HTR-8/SVneo (cell line): ENCODE data around the gene TNNT3.
A peak's percentile ranks its signal among the peaks of the same experiment; 100 is the strongest.
"Not testable (repeated sequence)": the region's sequence is repeated elsewhere in the genome, so short reads cannot be mapped to it uniquely, and the experiment has no call there.

Source experiments
- DNase-seq: peaks from one replicate; pipeline ENCODE4 v3.0.0; 2011; ENCODE audit warnings: low spot score, mixed read lengths; ENCODE audit not compliant: insufficient read length
- FAIRE-seq: peaks from 2 replicates; lab custom pipeline; 2011; peaks lifted over from hg19 to GRCh38; lab: Jason Lieb, UNC

The TNNT3 gene

DNA sequence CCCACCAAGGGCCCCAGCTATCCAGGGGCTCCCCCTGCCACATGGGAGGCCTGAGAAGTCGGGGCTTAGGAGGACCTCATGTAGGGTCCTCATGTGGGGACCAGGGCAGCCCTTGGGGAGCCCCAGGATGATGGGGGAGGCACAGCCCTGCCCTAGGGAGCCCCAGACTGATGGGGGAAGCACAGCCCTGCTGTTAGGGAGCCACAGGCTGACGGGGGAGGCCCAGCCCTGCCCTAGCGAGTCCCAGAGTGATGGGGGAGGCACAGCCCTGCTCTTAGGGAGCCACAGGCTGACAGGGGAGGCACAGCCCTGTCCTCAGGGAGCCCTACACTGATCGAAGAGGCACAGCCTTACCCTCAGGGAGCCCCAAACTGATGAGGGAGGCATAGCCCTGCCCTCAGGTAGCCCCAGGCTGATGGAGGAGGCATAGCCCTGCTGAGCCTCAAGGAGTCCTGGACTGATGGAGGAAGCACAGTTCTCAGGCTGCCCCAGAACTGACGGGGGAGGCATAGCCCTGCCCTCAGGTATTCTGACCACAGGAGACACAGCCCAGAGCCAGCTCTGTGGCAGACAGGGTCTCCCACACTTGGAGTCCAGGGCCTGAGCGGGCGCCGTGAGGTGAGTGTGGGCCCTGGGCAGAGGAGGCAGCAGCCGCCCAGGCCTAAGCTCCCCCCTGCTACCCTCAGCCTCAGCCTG is 38.6 kb upstream of the TNNT3 start:
- DNase-seq (no peak), FAIRE-seq (no peak)

DNA sequence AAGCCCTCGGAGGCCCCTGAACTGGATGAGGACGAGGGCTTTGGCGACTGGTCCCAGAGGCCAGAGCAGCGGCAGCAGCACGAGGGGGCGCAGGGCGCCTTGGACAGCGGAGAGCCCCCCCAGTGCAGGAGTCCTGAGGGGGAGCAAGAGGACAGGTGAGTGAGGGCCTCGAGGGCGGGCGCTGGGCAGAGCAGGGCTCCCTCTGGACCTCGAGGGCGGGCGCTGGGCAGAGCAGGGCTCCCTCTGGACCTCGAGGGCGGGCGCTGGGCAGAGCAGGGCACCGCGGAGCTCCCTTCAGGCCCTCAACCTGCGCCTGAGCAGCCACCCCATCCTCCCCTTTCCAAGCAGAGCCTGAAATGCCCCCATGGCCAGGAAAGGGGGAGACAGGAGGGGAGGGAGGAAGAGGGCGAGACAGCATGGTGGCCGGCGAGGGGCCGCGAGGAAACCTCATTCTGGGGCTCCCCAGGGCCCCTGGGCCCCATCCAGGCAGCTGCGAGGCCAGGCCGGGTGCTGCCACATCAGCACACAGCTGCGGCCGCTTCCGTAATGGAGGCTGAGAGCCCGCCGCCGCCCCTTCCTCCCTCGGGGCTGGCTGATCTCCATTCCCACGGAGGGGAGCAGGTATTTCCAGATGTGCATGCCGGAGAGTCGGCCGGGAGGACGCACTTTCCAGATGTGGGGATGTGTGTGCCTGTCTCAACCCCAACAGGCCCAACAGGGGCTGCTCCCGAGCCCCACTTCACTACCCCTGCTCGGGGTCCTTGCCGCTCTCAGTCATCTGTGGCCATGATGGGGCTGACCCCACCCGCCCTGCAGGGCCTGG is 37.9 kb upstream of the TNNT3 start:
- FAIRE-seq (no peak), DNase-seq (no peak)

DNA sequence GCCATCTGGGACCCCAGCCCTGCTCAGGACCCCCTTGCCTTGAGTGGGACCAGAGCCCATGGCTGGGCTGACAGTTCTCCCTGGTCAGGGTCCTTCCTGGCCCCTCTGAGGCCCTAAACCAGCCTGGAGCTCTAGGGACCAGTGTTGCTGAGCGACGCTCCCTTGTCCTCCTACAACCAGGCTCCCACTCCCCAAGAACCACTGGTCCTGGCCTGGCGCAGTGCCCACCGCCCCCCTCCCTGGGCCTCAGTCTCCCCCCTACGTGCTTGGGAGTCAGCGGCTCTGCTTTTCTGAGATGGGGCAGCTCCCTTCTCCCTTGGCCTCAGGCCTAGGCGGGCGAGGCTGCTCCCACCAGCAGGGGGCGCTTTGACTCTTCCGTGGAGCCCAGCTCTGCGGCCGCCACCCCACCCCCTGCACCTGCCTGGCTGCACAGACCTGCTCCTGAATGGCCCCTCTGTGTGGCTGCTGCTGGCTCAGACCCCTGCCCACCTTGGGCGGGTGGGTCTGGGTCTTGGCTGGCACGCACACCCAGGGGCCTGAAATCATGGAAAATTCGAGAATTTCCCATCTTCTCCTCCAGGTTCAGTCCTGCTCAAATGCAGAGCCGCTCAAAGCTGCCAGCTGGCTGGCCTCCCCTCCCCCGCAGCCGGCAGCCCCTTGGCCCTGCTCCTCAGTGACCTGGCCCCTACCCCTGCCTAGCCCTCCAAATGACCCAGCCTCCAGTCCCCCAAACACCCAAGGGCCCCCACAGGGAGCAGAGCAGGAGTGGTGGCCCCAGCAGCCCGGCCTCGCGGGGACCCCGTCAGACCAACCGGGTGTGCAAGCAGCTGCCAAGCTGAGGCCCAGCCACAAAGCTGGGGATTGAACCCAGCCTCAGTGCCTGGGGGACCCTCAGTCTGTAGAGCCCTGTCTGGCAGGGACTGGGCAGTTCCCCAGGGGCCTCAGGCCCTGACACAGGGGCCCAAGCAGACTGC is 37.0 kb upstream of the TNNT3 start:
- FAIRE-seq (no peak), DNase-seq (peak; percentile 83)

DNA sequence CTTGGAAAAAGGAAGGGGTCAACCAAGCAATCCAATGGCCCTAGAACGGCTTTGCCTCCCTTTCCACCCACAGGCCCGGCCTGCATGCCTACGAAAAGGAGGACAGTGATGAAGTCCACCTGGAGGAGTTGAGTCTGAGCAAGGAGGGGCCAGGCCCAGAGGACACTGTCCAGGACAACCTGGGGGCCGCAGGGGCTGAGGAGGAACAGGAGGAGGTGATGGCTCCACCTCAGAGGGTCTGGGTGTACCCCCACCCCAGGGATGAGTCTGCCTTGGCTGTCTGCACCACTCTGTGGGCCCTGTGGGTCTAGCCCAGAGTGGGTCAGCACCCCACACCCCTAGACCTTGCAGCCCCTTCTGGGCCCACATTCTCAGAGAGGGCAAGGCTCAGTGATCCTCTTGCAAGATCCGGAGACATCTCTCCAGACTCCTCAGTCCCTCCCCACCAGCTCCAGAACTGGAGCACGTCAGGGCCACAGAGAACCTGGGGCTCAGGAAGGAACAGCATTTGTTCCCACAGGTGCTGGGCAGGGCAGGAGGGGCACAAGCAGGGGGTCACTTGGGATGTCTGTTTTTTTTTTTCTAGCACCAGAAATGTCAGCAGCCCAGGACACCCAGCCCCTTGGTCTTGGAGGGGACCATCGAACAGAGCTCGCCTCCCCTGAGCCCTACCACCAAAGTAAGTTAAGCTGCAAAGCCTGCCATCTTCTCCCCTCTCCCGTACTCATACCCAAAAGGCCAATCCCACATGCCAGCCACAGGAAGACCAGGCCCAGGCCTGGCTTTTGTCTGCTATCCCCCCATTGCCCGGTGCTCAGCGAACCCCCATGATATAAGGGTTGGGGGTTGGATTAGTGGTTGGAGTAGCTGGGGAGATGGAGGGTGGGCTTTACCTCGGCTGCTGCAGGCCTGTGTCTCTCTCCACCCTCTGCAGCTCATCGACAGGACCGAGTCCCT is 35.9 kb upstream of the TNNT3 start:
- no peak for FAIRE-seq
- DNase-seq = no peak

DNA sequence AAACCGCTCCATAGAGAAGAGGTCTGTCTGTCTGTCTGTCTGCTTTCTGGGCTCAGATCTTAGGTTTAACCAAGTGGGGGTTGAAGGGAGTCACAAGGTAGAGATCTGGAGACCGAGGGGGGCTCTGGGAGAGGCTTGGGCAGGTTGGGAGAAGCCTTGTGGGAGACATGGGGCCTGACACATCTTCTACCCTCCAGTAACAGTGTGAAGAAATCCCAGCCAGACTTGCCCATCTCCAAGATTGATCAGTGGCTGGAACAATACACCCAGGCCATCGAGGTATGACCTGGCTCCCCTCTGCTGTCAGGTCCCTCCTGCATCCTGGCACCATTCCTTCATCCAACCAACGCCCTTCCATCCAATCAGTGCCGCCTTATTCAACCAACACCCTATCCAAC is 35.2 kb upstream of the TNNT3 start:
- DNase-seq = no peak
- FAIRE-seq = no peak

DNA sequence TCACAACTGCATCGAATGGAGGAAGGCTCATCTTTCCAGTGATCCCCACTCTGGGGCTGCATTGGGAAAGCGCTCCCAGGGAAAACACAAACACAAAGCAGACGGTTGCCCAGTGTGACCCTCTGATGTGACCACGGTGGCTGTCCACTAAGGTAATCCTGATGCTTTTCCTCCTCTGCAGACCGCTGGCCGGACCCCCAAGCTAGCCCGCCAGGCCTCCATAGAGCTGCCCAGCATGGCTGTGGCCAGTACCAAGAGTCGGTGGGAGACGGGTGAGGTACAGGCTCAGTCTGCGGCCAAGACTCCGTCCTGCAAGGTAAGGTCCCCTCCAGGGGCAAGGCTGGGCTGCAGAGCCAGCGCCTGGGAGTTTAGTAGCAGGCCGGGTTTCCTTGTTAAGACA is 33.0 kb upstream of the TNNT3 start:
- not testable (repeated sequence) for DNase-seq, FAIRE-seq

DNA sequence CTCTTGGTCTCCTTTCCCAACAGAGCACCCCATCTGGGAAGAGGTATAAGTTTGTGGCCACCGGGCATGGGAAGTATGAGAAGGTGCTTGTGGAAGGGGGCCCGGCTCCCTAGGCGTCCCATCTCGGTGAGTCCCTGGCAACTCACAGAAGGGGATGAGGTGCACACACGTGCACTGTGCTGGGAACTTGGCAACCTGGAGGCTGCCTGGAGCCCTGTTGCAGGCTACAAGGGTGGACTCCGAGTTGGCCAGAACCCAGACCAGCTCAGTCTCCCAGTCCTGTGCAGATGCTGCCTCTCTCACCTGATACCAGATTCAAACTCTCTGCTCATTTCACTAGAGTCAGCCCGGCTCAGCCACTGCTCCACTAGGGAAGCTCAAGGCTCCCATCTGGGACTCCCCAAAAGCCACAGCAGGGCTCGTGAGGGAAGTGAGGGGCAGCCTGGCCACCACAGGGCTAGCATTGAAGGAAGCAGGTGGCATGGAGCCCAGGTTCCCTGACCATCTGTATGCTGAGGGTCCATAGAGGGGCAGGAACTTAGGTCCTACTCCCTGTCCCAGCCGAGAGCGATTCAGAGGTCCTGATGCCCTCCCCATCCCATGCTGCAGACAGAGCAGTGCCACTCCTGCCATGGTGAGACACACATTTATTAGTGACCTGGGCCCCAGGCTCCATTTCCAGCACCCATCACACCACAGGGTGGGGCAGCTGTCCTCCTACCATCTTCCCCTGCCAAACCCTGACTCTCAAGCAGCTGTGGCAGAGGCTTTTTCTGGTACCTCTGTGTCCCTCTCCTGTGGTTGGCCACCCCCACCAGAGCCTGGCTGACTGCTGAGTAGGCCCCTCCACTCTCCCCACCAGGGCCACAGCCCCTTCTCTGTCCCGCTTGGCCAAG is 31.8 kb upstream of the TNNT3 start:
- no peak for FAIRE-seq

DNA sequence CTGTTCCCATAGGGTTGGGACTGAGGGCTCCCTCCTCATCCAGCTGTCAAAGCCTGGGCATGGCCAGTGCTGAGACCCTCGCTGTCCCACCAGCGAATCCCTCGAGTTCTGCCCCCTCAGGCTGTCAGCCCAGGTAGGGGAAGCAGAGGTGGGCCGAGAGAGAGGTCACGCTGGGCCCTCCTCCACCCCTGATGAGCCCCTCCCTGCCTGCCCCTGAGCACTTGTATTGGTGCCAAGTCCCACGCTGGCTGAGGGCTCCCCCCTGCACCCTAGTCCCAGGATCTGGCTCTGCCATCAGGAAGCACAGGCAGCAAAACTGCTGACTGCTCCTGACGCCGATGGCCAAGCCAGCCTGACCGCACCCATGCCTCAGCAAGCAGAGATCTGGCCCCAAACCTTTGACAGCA is 31.2 kb upstream of the TNNT3 start:
- DNase-seq = no peak
- FAIRE-seq = no peak

More for the DNA sequence above, 31.8 kb upstream of the TNNT3 start:
- no peak for DNase-seq

DNA sequence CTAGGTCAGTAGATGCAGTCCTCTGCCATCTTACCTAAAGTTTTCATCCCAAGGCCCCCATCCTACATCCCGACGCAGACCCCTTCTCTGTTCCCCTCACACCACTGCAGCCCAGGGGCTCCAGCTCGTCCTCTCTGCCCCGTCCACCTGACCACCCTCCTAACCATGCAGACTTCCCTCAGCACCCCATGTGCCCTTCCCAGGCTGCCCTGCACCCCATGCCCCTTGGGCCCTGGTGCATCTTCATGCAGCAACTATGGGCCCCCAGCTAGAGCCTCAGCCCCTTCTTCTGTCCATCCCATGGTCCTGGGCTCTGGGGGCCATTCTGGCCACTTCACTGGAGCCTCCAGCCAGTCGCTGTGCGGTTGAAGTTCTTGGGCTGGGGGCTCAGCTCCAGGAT is 30.7 kb upstream of the TNNT3 start:
- DNase-seq (no peak), FAIRE-seq (no peak)

DNA sequence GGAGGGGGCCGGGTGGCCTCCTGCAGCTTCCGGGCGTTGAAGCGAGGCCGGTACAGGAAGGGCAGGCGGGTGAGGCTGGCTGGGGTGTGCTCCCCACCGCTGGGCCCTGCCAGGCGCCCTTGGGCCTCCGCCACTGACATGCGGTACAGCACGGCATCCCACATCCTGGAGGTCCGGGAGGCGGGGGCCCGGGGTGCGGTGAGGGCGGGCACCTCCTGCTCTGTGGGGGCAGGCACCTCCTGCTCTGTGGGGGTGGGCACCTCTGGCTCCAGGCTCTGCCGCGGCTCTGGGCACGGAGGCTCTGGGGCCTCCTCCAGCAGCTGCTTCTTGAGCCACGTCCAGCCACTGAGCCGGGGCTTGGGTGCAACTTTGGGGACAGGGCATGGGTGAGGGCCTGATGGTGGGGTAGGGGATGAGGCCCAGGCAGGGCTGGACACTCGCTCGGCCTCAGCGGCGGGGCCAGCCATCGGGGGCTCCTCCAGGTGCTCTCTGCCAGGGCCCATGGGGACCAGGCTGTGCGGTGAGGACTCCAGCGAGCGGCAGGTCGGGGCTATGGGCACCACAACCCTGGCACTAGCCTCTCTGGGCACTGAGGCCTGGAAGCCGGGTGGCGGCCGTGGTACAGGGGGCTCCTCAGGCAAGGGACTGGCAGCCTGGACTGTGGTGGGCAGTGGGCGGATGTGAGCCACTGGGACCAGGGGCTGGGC is 30.1 kb upstream of the TNNT3 start:
- FAIRE-seq (no peak), DNase-seq (no peak)

DNA sequence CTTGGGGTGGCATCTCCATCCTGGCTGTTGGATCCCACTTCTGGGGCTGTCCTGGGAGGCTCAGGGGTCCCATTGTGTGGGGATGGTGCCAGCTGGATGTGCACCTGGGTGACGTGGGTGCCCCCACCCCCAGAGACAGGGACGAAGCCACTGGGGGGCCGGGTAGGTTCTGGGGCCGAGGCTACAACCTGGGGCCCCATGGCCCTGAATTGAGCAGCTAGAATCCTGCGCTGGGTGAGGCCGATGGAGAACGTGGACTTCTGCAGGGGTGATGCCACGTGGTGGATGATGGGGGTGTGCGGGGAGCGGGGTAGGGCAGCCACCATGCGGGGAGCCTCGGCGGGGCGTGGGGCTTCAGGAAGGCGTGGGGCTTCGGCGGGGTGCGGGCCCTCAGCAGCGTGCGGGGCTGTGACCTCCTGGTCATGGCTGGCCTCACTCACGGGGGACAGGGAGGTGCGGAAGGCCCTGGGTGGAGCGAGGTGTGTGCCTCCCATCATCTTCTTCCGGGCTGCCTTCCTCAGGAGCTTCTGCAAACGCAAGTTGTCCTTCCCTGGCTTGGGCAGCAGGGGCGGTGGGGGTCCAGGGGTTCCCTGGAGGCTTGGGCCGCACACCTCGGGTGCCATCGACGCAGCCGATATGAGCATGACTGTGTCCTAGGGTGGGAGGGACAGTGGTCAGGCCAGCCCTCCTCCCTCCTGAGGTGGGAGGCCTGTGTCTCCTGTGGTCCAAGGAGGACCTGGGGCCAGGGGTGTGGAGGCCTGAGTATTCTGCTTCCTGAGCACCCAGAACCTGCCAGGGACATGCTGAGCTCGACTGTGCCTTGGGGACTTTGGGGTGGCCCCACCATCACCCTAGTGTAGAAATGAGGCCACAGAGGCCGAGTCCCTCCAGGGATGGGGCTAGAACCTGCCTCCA is 29.3 kb upstream of the TNNT3 start:
- FAIRE-seq = no peak
- no peak for DNase-seq

DNA sequence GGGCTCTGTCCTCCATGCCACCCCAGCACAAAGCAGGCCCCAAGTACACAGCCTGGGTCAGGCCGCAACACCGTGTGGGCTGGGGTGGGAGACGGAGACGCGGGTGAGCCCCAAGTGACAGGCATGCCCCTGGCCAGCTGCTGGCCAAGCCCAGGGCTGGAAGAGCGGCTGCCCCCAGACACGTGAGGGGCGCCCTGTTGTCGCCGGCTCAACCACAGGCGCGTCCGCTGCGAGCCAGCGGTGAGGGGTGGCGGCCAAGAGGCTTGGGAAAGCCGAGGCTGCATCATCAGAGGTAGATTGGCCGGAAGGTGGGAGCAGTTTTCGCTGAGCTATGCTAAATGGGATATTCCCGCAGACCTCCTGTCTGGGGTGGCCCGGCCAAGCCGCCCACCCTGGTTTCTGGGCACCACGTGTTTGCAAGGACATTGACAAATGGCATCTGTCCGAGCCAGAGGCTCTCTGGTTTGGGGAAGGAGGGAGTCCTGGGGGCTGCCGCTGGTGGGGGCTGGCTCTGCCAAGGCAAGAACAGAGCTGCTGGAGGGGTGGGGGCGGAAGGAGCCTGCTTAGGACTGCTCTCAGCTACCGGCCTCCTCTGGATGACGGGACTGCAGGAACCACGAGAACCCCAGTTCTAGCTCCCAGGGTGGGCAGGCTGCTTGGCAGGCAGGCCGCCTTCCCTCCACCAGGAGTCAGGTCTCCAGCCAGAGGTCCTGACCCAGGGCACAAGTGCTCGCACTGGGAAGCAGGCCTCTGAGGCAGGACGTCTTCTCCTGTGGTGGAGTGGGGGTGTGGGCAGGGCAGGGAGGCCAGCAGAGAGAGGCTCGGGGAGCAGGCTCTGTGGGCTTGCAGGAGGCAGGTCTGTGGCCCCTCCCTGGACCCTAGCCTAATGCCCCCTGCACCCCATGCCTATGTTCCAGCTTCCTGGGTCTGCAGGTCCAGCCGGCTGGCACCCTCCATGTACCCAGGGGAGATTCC is 28.4 kb upstream of the TNNT3 start:
- DNase-seq = no peak

DNA sequence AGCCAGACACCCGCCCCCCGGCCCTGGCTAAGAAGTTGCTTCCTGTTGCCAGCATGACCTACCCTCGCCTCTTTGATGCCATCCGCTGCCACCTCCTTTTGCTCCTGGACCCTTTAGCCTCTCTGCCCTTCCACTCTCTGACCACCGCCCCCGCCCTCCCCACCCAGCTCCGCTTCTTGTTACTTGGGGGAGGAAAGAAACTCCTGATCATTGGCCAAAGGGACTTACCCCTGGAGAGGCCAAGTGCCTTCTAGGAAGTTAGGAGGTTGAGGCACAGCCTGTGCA is 27.7 kb upstream of the TNNT3 start, which contains the start of gene PRR33:
TSS of gene PRR33 (minus strand) at position 65 of the 285 bp plus-strand sequence. CDS start 1,311 bp downstream, outside the sequence.
- DNase-seq (no peak), FAIRE-seq (no peak)

More for the DNA sequence above, 28.4 kb upstream of the TNNT3 start:
- FAIRE-seq = no peak

DNA sequence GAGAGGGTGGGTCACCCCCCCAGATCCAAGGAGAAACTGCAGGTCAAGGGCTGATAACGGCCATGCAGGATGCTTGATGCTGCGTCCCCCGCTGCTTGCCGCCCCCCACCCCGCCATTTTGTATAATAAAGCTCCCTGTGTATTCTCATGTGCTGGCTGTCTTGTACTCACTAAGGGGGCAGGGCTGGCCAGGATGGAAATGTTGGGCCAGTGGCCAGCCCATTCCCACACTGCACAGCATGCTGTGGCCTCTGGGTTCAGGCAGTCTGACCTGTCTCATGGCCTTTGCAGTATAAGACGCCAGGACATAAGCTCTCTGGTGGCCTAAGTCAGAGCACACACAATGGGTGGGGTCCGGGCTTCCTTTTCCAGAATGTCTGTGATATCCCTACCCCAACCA is 27.4 kb upstream of the TNNT3 start:
- no peak for DNase-seq
- FAIRE-seq = no peak

DNA sequence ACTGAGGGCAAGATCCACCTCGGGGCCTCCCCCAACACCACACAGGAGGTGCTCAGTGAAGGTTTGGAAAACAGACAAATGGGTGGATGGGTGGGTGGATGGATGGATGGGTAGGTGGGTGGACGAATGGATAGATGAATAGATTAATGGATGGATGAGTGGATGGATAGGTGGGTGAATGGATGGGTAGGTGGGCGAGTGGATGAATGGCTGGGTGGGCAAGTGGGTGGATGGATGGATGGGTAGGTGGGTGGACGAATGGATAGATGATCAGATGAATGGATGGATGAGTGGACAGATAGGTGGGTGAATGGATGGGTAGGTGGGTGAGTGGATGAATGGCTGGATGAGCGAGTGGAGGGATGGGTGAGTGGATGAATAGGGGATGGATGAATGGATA is 26.9 kb upstream of the TNNT3 start:
- FAIRE-seq (peak; percentile 9), DNase-seq (no peak)
